NB4 (cell line): Measurements from ENCODE around the gene FAM83C.

Experiments used
- MAX ChIP-seq: IDR thresholded peaks from 2 replicates; pipeline ENCODE4 v1.6.1; 2011; ENCODE audit warnings: low read depth, low read length
- TF ChIP-seq, protein P1 (sequence below): IDR thresholded peaks from one replicate; pipeline ENCODE4 v1.5.1; 2012; ENCODE audit warnings: low read depth, low read length

- TF ChIP-seq, protein P1, sequence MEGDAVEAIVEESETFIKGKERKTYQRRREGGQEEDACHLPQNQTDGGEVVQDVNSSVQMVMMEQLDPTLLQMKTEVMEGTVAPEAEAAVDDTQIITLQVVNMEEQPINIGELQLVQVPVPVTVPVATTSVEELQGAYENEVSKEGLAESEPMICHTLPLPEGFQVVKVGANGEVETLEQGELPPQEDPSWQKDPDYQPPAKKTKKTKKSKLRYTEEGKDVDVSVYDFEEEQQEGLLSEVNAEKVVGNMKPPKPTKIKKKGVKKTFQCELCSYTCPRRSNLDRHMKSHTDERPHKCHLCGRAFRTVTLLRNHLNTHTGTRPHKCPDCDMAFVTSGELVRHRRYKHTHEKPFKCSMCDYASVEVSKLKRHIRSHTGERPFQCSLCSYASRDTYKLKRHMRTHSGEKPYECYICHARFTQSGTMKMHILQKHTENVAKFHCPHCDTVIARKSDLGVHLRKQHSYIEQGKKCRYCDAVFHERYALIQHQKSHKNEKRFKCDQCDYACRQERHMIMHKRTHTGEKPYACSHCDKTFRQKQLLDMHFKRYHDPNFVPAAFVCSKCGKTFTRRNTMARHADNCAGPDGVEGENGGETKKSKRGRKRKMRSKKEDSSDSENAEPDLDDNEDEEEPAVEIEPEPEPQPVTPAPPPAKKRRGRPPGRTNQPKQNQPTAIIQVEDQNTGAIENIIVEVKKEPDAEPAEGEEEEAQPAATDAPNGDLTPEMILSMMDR: no peak
- TF ChIP-seq MAX: no peak
Observed at GRCh38 chr20:35285806-35286076, 6.5 kb downstream of the FAM83C start.
